Fibroblast of mammary gland (primary cell): Measurements from ENCODE around the gene LRRC1.

ENCODE experiments used
- DNase-seq: peaks from one replicate; pipeline ENCODE4 v3.0.0-alpha.2; 2010; ENCODE audit warnings: low read depth
- H3K4me3 ChIP-seq: 2 replicates; pipeline ENCODE4 v1.5.1; 2011; ENCODE audit warnings: low read depth, mild to moderate bottlenecking, low read length, moderate library complexity; ENCODE audit not compliant: control insufficient read depth
- TF ChIP-seq, protein P1 (sequence below): conservative IDR thresholded peaks from 2 replicates; pipeline ENCODE4 v1.5.1; 2011; ENCODE audit warnings: low read depth, low read length, inconsistent platforms; ENCODE audit not compliant: control insufficient read depth, insufficient read depth

The LRRC1 gene

DNA sequence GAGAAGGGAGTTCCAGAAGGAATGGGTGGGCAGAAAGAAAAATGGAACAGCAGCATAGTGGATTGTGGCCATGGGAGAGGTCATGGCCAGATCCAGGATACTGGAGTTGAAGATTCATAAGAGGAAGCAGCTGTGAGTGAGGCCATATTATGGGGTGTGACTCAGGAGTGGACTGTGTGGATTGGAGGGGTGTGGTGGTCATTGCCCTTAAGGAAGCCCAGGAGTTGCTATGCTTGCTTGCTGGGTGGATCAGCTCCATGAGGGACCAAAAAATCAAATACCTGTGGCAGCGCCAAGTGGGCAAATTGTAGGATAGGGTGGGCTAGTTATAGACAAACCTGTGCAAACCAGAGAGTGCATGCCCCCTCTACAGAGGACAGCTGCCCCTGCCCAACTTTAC, 18.3 kb downstream of the LRRC1 start:
- peak; percentile 28 for DNase-seq
- H3K4me3 ChIP-seq, result no peak overlapping the region
- TF ChIP-seq, protein P1, sequence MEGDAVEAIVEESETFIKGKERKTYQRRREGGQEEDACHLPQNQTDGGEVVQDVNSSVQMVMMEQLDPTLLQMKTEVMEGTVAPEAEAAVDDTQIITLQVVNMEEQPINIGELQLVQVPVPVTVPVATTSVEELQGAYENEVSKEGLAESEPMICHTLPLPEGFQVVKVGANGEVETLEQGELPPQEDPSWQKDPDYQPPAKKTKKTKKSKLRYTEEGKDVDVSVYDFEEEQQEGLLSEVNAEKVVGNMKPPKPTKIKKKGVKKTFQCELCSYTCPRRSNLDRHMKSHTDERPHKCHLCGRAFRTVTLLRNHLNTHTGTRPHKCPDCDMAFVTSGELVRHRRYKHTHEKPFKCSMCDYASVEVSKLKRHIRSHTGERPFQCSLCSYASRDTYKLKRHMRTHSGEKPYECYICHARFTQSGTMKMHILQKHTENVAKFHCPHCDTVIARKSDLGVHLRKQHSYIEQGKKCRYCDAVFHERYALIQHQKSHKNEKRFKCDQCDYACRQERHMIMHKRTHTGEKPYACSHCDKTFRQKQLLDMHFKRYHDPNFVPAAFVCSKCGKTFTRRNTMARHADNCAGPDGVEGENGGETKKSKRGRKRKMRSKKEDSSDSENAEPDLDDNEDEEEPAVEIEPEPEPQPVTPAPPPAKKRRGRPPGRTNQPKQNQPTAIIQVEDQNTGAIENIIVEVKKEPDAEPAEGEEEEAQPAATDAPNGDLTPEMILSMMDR, result no peak

DNA sequence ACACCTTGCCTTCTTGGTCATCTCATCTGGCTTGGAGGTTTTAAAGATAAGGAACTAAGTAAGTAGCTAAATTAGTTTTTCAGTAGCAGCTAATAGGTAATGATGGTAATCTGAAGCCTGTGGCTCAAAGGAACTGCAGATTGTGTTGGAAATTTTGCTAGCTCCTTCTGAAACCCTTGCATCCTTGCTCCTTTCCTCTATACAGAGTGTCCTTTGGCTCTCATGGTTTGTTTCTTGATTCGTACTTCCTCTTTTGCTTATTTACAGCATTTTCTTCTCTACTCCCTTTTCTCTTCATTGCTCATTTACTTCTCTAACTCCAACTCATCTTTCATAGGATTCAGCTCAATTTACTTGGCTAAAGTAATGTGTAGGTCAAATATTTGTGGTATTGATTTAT, 19.0 kb downstream of the LRRC1 start:
- TF ChIP-seq, protein P1, result no peak
- H3K4me3 ChIP-seq, result no peak overlapping the region
- DNase-seq, result no peak

DNA sequence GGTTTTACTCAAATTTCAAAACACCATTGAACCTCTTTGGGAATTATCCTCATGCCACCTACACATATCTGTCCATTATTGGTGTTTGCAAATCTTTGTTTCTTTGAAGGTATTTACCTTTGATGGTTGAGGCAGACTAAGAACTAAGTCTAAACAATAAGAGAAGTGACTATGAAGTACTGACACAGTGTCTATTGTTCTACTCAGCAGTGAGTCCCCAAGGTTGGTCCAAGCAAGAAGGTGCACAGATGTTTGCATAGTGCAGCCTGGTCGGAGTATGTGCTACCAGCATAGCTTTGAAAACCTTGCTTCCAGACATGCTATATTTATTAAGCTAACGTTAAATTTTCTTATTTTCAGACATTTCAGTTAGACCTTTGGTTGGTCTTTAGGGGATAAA, 19.5 kb downstream of the LRRC1 start:
- TF ChIP-seq, protein P1, result no peak
- no peak for DNase-seq
- no peak overlapping the region for H3K4me3 ChIP-seq

DNA sequence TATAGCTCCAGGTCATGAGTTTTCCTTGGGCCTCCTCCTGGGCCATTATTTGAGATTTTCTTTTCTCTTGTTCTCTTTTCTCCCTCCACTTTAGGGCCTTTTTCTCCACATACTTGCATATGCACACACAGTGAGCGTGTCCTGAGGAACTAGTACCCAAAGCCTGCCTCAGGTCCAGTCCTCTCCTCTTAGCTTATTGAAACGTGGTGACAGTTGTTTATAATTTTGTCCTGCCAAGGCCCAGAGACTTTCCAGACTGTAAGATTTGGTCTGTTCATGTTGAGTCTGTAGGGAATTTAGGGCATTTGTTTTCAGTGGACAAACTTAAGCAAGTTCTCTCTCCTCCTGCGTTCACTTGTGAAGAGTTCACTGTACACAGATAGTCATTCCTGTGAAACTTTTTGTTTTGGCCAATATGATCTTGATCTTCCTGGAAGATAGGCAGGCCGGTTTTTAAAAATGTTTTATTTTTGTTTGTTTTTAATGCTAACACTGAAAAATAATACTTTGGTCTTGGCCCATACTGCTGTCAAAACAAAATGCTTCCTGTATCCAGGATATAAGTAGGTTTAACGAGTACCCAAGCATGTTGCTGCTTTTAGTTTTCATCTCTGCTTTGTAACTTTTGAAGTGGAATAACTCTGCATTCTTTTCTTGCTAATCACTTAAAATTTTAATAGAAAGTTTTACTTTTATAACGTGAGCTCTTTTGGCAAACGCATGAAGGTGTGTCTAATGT, 20.7 kb downstream of the LRRC1 start:
- TF ChIP-seq, protein P1, result no peak
- no peak for DNase-seq
- no peak overlapping the region for H3K4me3 ChIP-seq

DNA sequence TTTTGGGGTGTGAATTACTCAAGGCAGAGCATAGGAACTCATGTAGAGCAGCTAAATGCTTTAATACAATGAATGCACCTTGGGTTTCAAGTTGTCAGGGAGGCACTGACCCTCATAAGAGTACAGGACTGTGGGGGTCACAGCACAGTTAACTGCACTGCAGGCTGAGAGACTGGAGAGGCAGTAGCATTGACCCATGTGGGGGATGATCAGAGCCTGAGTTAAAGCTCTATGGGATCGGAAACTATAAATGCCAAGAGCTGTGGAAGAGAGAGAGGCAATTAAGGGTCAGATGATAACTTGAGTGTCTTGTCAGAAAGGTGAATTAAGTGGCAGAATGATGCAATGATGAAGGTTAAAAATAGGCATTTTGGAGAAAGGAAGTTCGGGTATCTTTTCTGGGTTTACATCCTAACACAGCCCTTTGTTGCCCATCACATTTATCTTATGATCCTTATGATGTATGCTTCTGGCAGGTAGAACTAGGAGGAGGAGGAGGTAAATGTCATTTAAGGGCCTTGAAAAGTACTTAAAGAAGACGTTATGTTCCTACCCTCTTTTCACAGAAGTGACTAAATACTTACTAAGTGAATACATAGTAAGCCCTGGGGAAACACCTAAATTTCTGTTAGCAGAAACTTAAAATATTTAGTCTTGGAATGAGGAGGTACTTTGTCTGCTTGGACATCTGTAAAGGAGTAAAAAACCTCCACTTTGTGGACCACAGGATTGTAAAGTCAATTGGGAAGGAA, 24.2 kb downstream of the LRRC1 start:
- TF ChIP-seq, protein P1, result no peak
- DNase-seq, result no peak
- no peak overlapping the region for H3K4me3 ChIP-seq

DNA sequence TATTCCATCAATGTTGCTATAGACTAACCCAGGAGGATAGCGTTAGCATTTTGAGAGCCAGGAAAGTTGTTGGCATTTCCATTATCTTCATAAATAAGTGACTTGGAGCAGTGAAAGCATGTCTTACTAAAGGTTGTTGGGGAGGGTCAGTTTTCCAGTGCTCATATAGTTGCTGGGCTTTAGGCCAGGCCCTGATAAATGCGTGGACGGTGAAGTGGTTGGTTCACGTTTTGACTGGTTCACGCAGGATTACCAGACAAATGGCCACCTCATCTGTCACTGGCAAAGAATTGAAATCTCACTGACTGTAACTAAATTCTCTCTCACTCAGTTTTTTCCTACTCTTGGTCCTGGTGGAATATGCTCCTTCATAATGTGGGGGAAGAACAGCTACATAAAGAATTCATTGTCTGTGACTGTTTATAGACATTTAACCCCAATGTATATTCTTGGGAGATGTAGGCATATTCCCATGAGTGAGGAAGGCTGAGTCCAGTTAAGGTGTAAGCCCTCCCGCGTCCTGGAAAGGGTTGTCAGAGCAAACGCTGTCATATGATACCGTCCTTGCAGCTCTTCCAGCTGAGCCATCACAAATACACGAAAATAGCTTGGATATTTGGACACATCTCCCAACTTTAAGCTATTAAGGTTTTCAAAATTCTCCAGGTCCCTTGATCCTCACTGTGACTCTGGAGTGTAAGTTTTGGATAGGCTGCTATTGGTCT, 27.8 kb downstream of the LRRC1 start:
- no peak overlapping the region for H3K4me3 ChIP-seq
- TF ChIP-seq, protein P1, result no peak
- DNase-seq, result no peak
